PFSK-1 (cell line): ENCODE data around the gene NRIP1.

Experiments used
- POLR2AphosphoS5 ChIP-seq: IDR thresholded peaks from 2 replicates; pipeline ENCODE4 v1.6.1; 2012; ENCODE audit warnings: low read depth, mild to moderate bottlenecking, control low read depth, low read length, moderate library complexity
- SIN3A ChIP-seq: IDR thresholded peaks from 2 replicates; pipeline ENCODE4 v1.6.1; 2012; ENCODE audit warnings: mild to moderate bottlenecking, low read length, moderate library complexity, borderline replicate concordance; ENCODE audit not compliant: insufficient read depth
- TAF1 ChIP-seq: IDR thresholded peaks from 2 replicates; pipeline ENCODE4 v1.6.1; 2012; ENCODE audit warnings: low read length, control low read depth, borderline replicate concordance; ENCODE audit not compliant: insufficient read depth
- TF ChIP-seq, protein P1 (sequence below), 2 experiments: IDR thresholded peaks; 2 replicates each; pipeline versions ENCODE4 v1.6.1 to v1.8.0; 2011 to 2012; ENCODE audit warnings: low read depth in 2 of 2, low read length in 2 of 2, control low read depth in 1 of 2, inconsistent platforms in 1 of 2, mild to moderate bottlenecking in 1 of 2, moderate library complexity in 1 of 2; ENCODE audit not compliant: insufficient read depth in 1 of 2

DNA sequence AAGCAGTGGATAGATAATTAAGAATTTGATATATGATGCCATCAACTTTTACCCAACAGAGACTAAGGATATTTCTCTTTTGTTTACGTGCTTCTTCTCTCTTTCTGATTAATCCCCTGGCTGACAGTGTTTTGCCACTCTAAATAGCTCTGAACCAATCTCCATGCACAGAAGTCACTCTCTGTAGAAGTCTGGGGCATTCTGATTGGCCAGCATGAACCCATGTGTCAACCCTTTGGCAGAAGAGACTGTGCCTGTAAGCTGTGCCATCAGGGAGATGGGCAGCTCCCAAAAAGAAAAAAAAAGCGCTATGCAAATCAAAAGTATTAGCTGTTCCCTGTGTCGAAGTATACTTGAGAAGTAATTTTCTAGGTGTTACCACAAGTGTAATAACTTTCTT lies 34.1 kb upstream of the NRIP1 start:
- TF ChIP-seq POLR2AphosphoS5, result no peak
- TF ChIP-seq, protein P1, sequence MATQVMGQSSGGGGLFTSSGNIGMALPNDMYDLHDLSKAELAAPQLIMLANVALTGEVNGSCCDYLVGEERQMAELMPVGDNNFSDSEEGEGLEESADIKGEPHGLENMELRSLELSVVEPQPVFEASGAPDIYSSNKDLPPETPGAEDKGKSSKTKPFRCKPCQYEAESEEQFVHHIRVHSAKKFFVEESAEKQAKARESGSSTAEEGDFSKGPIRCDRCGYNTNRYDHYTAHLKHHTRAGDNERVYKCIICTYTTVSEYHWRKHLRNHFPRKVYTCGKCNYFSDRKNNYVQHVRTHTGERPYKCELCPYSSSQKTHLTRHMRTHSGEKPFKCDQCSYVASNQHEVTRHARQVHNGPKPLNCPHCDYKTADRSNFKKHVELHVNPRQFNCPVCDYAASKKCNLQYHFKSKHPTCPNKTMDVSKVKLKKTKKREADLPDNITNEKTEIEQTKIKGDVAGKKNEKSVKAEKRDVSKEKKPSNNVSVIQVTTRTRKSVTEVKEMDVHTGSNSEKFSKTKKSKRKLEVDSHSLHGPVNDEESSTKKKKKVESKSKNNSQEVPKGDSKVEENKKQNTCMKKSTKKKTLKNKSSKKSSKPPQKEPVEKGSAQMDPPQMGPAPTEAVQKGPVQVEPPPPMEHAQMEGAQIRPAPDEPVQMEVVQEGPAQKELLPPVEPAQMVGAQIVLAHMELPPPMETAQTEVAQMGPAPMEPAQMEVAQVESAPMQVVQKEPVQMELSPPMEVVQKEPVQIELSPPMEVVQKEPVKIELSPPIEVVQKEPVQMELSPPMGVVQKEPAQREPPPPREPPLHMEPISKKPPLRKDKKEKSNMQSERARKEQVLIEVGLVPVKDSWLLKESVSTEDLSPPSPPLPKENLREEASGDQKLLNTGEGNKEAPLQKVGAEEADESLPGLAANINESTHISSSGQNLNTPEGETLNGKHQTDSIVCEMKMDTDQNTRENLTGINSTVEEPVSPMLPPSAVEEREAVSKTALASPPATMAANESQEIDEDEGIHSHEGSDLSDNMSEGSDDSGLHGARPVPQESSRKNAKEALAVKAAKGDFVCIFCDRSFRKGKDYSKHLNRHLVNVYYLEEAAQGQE (IDR thresholded peaks at IDR 0.05; ENCODE audit: insufficient read depth in 1 of 2, low read depth in 2 of 2, low read length in 2 of 2), result no peak
- TF ChIP-seq TAF1, result no peak
- no peak for TF ChIP-seq SIN3A
